Measurements from ENCODE around the gene DEPP1. TPM values are rescaled to one million over a fixed set of nuclear protein-coding genes. Genes with fewer than 3 reads are reported as not detected.

Gene DEPP1
- total RNA-seq, 1 donor from 2014 or later: 190 TPM

- intact Hi-C loops (cut with DNase I): no loop called here
- DNase-seq (ENCODE audit: low spot score): peak; percentile 57
- ATAC-seq: no peak
Measured at GRCh38 chr10:44994752-44995530, 16.3 kb upstream of the DEPP1 start.

GRCh38 chr10:44993922-44994751 lies 15.5 kb upstream of the DEPP1 start:
- no peak for DNase-seq (ENCODE audit: low spot score)
- no peak for ATAC-seq
- intact Hi-C loops (cut with DNase I): no loop called here

- intact Hi-C loops (cut with DNase I): no loop called here
- ATAC-seq (no peak), DNase-seq (ENCODE audit: low spot score) (peak; percentile 53)
Measured at GRCh38 chr10:44993226-44993921, 14.8 kb upstream of the DEPP1 start.

- intact Hi-C loops (cut with DNase I): no loop called here
- ATAC-seq: no peak
- DNase-seq (ENCODE audit: low spot score): no peak
Measured at GRCh38 chr10:44992732-44993225, 14.2 kb upstream of the DEPP1 start.

GRCh38 chr10:44992070-44992731 lies 13.6 kb upstream of the DEPP1 start:
- ATAC-seq (no peak), DNase-seq (ENCODE audit: low spot score) (peak; percentile 58)
- intact Hi-C loops (cut with DNase I): no loop called here

GRCh38 chr10:44991571-44991970 lies 13.0 kb upstream of the DEPP1 start:
- ATAC-seq (no peak), DNase-seq (ENCODE audit: low spot score) (peak; percentile 62)
- intact Hi-C loops (cut with DNase I): no loop called here

- ATAC-seq (no peak), DNase-seq (ENCODE audit: low spot score) (no peak)
- intact Hi-C loops (cut with DNase I): no loop called here
Measured at GRCh38 chr10:44990965-44991364, 12.4 kb upstream of the DEPP1 start.

- intact Hi-C loops (cut with DNase I): no loop called here
- ATAC-seq: no peak
- no peak for DNase-seq (ENCODE audit: low spot score)
Measured at GRCh38 chr10:44990302-44990655, 11.7 kb upstream of the DEPP1 start.

GRCh38 chr10:44989597-44990301 lies 11.1 kb upstream of the DEPP1 start:
- ATAC-seq: no peak
- peak; percentile 64 for DNase-seq (ENCODE audit: low spot score)
- intact Hi-C loops (cut with DNase I): no loop called here

- no peak for ATAC-seq
- intact Hi-C loops (cut with DNase I): no loop called here
- no peak for DNase-seq (ENCODE audit: low spot score)
Measured at GRCh38 chr10:44988957-44989585, 10.5 kb upstream of the DEPP1 start.

GRCh38 chr10:44986670-44987069 lies 8.1 kb upstream of the DEPP1 start:
- peak; percentile 63 for ATAC-seq
- no peak for DNase-seq (ENCODE audit: low spot score)
- intact Hi-C loops (cut with DNase I): no loop called here

GRCh38 chr10:44986179-44986578 lies 7.6 kb upstream of the DEPP1 start:
- intact Hi-C loops (cut with DNase I): no loop called here
- no peak for DNase-seq (ENCODE audit: low spot score)
- ATAC-seq: no peak

- DNase-seq (ENCODE audit: low spot score) (no peak), ATAC-seq (no peak)
- intact Hi-C loops (cut with DNase I): no loop called here
Measured at GRCh38 chr10:44985175-44985681, 6.6 kb upstream of the DEPP1 start.

GRCh38 chr10:44984671-44985101 lies 6.1 kb upstream of the DEPP1 start:
- intact Hi-C loops (cut with DNase I): no loop called here
- DNase-seq (ENCODE audit: low spot score) (no peak), ATAC-seq (no peak)

GRCh38 chr10:44983895-44984278 lies 5.3 kb upstream of the DEPP1 start:
- ATAC-seq: no peak
- DNase-seq (ENCODE audit: low spot score): no peak
- intact Hi-C loops (cut with DNase I): no loop called here

GRCh38 chr10:44983066-44983894 lies 4.7 kb upstream of the DEPP1 start:
- no peak for ATAC-seq
- DNase-seq (ENCODE audit: low spot score): no peak
- intact Hi-C loops (cut with DNase I): no loop called here

GRCh38 chr10:44982496-44982895 lies 3.9 kb upstream of the DEPP1 start:
- intact Hi-C loops (cut with DNase I): no loop called here
- no peak for DNase-seq (ENCODE audit: low spot score)
- ATAC-seq: no peak

All from sciatic nerve (tissue), 2 donors.